Epithelial cell of proximal tubule (primary cell): ENCODE data around the gene LMO1. TPM values are rescaled to one million over a fixed set of nuclear protein-coding genes. Genes with fewer than 3 reads are reported as not detected.
A peak's percentile ranks its signal among the peaks of the same experiment; 100 is the strongest.

Experiments used
- DNase-seq: peaks from one replicate; pipeline ENCODE4 v3.0.0-alpha.2; 2011; ENCODE audit warnings: low read depth
- H3K4me3 ChIP-seq: 2 replicates; pipeline ENCODE4 v1.5.1; 2011; ENCODE audit warnings: low read depth, mild to moderate bottlenecking, low read length
- total RNA-seq: library from RNA; depleted of rRNA; stranded (reverse); fragments of >200 nt; gene quantifications from 2 replicates; pipeline ENCODE4 v1.2.3, GENCODE V29; 2015
- TF ChIP-seq, protein P1 (sequence below): conservative IDR thresholded peaks from 2 replicates; pipeline ENCODE4 v1.5.1; 2012; ENCODE audit warnings: low read depth, mild to moderate bottlenecking, low read length

Gene LMO1
- total RNA-seq, 1 donor from 2014 or later: not detected

DNA sequence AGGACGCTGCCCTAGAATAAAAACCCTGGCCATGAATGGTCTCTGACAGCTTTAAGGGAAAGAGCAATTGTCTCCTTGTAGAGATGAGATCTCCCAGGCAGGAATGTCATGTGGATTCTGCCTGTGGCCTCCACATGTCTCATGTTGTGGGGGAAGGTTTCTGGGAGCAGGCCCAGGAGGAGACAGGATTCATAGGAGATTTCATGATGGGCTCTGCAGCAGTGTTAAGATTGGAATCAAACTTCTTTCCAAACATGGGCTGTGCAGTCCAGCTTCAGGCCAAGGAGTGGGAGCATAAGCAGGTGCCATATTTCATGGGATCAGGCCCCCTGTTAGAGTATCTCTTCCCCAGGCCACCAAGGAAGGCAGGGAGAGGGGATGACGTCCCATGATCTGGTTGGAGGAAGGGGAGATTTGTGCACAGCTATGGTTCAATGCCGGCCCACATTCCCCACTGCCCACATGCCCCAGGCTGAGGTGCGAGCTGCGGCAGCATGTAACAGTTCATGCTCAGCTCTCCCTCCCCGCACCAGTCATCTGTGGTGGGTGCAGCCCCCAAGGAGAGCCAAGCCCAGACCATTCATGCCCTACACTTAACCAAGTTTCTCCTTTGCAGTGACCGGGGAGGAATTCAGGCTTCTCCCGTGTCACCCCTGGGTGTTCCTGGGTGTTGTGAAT is 42.5 kb downstream of the LMO1 start:
- H3K4me3 ChIP-seq: no peak overlapping the region
- DNase-seq: no peak
- TF ChIP-seq, protein P1, sequence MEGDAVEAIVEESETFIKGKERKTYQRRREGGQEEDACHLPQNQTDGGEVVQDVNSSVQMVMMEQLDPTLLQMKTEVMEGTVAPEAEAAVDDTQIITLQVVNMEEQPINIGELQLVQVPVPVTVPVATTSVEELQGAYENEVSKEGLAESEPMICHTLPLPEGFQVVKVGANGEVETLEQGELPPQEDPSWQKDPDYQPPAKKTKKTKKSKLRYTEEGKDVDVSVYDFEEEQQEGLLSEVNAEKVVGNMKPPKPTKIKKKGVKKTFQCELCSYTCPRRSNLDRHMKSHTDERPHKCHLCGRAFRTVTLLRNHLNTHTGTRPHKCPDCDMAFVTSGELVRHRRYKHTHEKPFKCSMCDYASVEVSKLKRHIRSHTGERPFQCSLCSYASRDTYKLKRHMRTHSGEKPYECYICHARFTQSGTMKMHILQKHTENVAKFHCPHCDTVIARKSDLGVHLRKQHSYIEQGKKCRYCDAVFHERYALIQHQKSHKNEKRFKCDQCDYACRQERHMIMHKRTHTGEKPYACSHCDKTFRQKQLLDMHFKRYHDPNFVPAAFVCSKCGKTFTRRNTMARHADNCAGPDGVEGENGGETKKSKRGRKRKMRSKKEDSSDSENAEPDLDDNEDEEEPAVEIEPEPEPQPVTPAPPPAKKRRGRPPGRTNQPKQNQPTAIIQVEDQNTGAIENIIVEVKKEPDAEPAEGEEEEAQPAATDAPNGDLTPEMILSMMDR: no peak

DNA sequence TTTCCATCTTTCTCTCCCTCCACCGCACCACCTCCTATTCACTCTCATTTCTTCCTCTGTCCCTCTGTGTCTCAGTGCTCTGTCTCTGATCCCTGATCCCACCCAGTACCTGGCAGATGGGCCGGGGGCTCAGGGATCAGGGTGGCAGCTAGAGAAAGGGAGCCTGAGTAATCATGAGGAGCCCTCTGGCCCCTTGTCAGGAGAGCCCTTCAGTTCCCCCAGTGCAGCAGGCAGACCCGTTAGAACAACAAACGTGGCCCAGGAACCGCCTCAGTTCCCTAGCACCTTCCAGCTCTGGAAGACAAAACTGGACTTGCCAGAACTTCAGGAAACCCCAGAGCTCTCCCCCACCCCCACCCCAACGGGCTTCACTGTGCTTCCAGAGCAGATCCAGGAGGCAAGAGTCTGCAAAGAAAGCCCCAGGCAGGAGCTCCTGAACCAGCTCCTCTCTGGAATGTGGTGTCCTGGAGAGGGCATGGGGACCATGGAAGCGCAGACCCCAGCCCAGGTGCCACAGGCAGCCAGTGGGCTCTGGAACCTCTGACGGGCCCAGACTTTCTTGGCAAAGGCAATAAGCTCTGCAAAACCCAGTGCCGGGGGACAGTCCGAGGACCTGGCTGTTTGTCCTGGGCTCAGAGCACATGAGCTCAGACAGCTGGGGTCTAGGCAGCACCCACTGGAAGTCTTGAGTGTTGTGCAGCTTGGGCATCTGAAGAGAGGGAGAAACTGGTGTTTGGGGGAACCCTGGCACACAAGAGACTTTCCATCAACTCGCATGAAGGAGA is 43.2 kb downstream of the LMO1 start:
- TF ChIP-seq, protein P1: no peak
- DNase-seq: no peak
- H3K4me3 ChIP-seq: no peak overlapping the region

DNA sequence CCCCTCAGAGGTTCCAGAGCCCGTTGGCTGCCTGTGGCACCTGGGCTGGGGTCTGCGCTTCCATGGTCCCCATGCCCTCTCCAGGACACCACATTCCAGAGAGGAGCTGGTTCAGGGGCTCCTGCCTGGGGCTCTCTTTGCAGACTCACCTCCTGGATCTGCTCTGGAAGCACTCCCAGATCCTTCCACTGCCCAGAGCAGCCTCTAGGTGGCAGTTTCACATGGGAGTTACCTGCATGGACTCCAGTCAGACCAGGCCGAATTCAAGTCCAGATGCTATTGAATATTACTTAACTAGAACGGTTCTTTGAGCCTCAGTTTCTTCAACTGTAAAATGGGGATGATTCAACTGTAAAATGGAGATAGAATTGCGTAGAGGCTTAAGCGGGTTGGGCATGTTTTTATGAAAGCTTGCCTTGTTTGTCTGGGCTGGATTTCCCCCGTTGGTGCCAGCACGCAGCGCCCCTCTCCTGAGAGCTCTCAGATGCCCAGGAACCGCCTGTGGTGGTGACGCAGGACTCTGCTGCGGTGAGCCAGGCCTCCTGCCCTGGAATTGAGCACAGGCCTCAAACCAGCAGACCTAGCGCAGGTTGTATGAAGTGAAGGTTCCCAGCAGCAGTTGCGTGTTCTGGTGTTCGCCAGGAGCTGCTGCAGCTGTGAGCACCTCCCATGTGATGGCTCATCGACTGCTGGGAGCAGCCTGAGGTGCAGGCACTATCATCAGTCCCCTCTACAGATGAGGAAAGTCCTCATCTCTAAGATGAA is 44.2 kb downstream of the LMO1 start:
- TF ChIP-seq, protein P1: peak; percentile 76
- no peak for DNase-seq
- no peak overlapping the region for H3K4me3 ChIP-seq

DNA sequence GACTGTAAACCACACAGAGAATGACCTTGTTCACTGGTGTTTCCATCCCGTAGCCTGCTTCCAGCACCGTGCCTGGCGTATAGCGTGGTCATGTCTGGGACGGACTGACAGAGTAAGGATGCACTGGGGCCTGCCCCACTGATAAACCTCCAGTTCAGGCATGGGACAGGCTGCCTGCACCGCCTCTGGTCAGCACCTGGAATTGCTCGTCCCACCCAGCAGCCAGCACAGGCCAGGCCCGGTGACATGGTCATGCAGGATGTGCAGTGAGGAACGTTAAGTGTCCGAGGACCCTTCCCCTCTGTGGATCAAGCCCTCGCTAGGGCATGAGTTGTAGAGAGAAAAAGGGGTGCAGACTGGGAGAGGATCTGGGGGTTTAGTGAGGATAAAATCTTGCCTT is 44.8 kb downstream of the LMO1 start:
- TF ChIP-seq, protein P1: no peak
- no peak for DNase-seq
- H3K4me3 ChIP-seq: no peak overlapping the region

DNA sequence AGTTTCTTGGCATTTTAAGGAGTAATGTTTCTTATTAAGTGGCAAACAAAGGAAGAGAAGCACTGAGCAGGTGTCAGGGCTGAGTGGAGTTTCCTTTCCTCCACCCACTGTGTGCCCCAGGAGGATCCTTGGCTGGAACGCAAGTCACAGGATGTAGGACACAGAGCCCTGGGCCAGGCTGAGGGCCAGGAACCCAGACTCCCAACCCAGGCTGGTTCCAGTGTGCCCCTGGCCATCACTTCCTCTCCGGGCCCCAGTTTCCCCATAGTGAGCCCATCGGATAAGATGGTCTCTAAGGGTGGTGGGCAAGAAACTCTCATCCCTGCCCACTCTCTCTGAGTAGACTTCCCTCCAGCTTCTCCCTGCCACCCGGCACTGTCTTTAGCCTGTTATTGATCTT is 45.3 kb downstream of the LMO1 start:
- TF ChIP-seq, protein P1: no peak
- DNase-seq: no peak
- H3K4me3 ChIP-seq: no peak overlapping the region

DNA sequence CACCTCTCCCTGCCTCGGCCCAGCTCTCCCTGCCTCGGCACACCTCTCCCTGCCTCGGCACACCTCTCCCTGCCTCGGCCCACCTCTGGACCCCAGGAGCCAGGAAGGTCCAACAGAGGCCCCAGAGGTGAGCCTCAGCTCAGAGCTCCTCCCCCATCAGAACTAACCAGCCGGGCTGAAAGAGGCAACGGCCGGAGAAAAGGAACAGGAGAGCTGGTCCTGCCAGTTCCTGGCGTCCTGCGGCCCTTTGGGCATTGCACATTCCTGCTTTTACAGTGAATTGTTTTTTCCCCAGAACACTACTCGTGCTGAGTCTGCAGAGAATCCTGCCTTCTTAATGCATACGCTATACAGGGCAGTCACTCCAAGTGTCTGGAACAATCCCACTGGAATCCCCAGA is 45.8 kb downstream of the LMO1 start:
- H3K4me3 ChIP-seq: no peak overlapping the region
- no peak for DNase-seq
- TF ChIP-seq, protein P1: no peak
